HPDE6-E6E7 (cell line): ENCODE results near the gene UNC5B.
"Not testable (repeated sequence)": the region's sequence is repeated elsewhere in the genome, so short reads cannot be mapped to it uniquely, and the experiment has no call there.

Source experiments
- DNase-seq: peaks from one replicate; pipeline ENCODE4 v3.0.0; 2011; ENCODE audit warnings: missing footprints; ENCODE audit errors: extremely low spot score

The UNC5B gene

GRCh38 chr10:71266147-71266917 is 54.0 kb downstream of the UNC5B start:
- no peak for DNase-seq

- no peak for DNase-seq
Observed at GRCh38 chr10:71266918-71267442, 54.6 kb downstream of the UNC5B start.

GRCh38 chr10:71267508-71268240 is 55.3 kb downstream of the UNC5B start:
- no peak for DNase-seq

GRCh38 chr10:71268247-71268691 is 55.9 kb downstream of the UNC5B start:
- no peak for DNase-seq

- DNase-seq, result no peak
Observed at GRCh38 chr10:71268758-71269157, 56.4 kb downstream of the UNC5B start.

DNA sequence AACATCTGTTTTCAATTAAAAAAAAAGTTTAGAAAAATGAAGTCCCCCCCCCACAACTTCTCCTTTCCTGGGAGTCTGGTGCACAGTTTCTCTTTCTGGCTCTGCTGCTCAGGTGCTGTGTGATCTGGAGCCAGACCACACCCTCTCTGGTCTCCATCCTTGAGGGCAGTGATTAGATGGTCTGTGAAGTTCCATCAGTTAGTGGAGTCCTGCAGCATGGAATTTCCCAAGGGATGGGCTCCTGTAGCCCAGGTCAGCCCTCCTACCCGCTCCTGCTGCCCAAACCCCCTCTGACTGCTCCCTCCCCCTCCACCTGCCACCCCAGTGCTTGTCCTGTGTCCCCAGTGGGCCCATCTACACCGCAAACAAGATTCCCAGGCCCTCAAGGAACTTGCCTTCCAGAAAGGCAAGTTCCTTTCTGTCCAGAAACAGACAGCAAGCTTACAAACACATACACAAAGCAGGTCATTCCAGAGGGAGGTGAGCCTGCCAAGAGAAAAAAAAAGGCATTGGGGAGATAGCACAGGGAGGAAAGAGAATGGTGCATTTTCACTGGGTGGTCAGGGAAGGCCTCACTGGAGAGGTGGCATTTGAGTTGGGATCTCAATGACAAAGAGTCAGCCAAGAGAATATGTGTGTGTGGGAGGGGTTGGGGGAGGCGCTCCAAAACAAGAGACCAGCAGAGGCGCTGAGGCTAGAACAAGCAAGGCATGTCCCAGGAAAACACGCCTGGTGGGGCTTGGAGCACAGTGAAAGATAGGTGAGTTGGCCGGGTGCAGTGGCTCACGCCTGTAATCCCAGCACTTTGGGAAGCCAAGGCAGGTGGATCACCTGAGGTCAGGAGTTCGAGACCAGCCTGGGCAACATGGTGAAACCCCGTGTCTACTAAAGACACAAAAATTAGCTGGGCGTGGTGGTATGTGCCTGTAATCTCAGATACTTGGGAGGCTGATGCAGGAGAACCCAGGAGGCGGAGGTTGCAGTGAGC is 57.2 kb downstream of the UNC5B start:
- no peak for DNase-seq

DNA sequence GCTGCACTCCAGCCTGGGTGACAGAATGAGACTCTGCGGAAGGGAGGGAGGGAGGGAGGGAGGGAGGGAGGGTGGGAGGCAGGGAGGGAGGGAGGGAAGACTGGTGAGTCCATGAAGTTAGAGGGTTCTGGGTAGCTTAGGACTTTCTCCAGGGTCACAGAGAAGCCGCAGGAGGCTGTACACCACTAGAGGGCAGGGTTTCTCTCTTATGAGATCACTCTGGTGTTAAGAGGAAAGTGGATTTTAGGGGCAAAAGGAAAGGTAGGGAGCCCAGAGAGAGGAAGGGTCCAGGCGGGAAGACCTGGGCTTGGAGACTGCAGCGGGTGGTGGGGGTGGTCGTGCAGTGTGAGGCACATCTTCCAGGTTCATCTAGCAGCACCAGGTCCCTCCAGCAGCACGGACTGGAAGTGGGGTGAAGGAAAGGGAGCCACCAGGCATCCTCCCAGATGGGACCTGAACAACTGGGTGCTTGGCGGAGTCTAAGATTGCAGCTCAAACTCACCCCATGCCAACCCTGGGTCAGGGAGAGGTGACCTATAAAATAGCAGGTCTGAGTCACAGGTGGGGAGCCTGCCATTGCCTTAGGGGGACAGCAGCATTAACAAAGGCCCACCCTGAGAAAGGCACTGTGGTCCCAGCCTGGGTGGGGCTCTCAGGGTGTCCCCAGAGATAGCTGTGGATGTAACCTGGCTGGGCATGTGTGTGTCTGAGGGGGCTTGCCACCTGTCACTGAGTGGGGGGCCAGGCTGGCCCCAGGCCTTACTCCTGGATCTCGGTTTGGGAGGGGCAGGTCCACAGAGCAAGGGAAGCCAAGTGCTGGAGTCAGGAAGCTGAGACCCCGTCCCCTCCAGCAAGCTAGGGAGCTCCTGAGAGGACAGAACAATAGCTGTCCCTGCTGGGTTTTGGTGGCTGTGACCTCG is 58.2 kb downstream of the UNC5B start:
- peak; percentile 61 for DNase-seq

GRCh38 chr10:71271662-71272055 is 59.3 kb downstream of the UNC5B start:
- no peak for DNase-seq

GRCh38 chr10:71272056-71272771 is 59.8 kb downstream of the UNC5B start:
- no peak for DNase-seq

DNA sequence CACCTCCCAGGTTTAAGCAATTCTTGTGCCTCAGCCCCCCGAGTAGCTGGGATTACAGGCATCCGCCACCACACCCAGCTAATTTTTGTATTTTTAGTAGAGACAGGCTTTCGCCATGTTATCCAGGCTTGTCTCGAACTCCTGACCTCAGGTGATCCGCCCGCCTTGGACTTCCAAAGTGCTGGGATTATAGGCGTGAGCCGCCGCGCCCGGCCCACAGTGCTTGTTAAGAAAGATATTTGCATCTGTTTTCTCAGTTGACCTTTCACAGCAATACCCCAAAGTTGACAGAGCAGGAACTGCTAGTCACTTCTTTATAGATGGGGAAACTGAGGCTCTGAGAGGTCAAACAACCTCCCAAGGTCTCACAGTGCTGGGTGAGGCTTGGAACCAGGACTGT is 60.6 kb downstream of the UNC5B start:
- not testable (repeated sequence) for DNase-seq

GRCh38 chr10:71273506-71273905 is 61.1 kb downstream of the UNC5B start:
- DNase-seq, result no peak

DNA sequence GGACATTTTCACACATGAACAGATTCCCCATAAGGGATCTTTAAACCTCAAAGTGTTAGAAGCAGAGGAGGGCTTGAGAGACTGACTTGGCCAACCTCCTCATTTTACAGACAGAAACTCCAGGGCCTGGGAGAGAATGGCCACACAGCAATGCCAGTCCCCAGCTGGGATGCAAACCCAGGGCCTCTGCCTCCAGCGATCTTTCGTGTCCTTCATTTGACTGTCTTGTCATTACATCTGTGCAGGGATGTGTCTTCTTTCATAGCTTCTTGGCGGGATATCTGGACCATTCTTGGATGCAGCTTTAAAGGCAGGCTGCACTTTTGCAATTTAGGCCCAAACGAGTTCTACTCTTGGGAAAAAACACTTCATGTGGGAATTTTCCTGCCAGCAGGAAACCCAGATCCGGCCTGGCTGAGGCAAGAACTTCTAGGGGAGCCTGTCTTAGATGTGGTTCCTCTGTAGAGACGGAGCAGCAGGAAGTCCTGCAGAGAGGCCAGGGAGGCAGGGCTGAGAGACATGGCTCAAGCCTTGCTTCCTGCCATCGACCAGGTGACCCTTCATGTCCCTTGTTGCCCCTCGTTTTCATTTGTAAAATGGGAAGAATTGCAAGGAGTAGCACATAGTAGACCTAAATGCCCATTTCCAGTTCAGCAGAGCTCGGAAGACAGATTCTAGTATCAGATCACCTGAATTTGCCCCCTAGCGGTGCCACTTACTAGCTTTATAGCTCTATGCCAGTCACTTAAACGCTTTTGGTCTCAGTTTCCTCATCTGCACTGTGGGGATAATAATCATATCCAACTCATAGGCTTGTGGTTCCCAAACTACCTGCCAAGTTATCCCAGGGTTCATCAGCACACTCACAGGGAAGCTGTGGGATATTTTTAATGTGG is 62.8 kb downstream of the UNC5B start:
- no peak for DNase-seq

GRCh38 chr10:71276873-71277272 is 64.5 kb downstream of the UNC5B start:
- DNase-seq, result no peak

DNA sequence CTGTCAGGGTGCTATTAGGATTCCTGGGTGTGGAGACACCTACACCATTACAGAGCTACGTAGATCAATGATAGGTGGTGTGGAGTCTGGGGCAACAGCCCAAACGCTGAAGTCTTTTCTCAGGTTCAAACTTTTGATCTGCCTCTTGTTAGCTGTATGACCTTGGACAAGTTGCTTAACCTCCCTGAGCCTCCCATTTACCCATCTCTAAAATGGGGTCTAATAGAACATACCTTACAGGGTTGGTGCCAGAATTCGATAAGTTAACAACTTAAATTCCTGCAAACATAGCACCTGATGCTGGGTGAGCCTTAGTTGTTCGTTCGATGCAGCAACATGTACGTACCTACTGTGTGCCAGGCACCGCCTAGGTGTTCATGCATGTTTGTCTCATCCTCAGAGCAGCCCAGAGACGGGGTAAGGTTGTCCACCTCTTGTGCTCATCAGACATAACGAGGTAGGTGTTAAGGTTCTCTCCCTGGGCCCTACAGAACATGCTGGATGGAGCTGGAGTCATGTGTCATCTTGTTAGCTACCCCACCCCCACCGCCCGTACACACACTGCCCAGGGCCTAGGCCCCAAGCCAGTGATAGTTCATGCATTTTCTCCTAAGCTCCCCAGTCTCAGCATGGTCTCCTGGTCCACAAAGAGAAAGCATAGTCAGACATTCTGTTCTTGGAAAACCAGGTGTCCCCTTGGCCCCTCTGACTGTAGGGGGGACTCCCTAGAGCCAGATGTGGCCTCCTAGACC is 65.7 kb downstream of the UNC5B start:
- no peak for DNase-seq

GRCh38 chr10:71278691-71279588 is 66.6 kb downstream of the UNC5B start:
- DNase-seq, result no peak

DNA sequence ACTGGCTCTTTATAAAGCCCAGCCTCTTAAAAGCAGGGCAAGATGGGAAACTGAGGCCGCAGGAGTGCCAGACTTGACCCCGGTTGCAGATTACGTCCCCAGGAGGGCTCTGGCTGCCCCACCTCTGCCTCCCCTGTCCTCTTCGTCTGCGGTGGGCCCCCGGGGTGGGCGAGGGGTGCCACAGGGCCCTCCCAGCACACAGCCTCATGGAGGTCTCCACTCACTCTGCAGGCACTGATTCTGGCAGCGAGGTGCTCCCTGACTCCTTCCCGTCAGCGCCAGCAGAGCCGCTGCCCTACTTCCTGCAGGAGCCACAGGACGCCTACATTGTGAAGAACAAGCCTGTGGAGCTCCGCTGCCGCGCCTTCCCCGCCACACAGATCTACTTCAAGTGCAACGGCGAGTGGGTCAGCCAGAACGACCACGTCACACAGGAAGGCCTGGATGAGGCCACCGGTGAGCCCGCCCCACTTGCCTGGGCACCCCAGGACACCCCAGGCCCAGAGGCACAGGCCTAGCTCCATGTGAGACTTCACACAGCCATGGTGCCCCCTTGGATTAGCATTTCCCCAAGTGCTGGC is 67.3 kb downstream of the UNC5B start:
- no peak for DNase-seq

- DNase-seq, result no peak
Observed at GRCh38 chr10:71280216-71280615, 67.8 kb downstream of the UNC5B start.
